ENCODE measurements around the gene MTOR. TPM values are rescaled to one million over a fixed set of nuclear protein-coding genes. Genes with fewer than 3 reads are reported as not detected.

Gene MTOR
- total and polyA plus RNA-seq, 10 of the 15 experiments (the other 5 are each of a cell fraction or from before 2014, with no cell fraction given), result 6.6 to 41.8 (median 29.8) TPM

- Histone ChIP-seq H3K9ac (ENCODE audit: control insufficient read depth, insufficient read depth, low read length) (no peak overlapping the region), H3K9me3 (replicated peaks; ENCODE audit: control insufficient read depth, insufficient read depth, low read length) (no peaks in the 10 kb centered on the region), H3K79me2 (ENCODE audit: control insufficient read depth, insufficient read depth, low read length) (no peaks in the 10 kb centered on the region), H3K27me3 (replicated peaks in 1 of 2; ENCODE audit: control insufficient read depth in 2 of 2, insufficient read depth in 2 of 2, low read length in 1 of 2) (no peaks in the 10 kb centered on the region), H3K4me1 (ENCODE audit: control insufficient read depth, insufficient read depth, low read length) (no peaks in the 10 kb centered on the region), H3K4me3 (no peak overlapping the region), H3K27ac (ENCODE audit: control insufficient read depth, insufficient read depth) (no peak overlapping the region), H3K36me3 (ENCODE audit: control insufficient read depth in 2 of 2, insufficient read depth in 2 of 2, low read length in 1 of 2) (peaks cover 3 to 23% of the 10 kb centered on the region in 2 experiments), H4K20me1 (ENCODE audit: control insufficient read depth, insufficient read depth) (no peaks in the 10 kb centered on the region; the same call in 1 of the 2 replicates), H2AFZ (ENCODE audit: control insufficient read depth, low read depth, low read length) (no peak overlapping the region), H3K4me2 (ENCODE audit: control insufficient read depth, insufficient read depth) (no peak overlapping the region)
- ChIA-PET RAD21 (ENCODE audit: unreplicated experiment) (no interaction called here), SMC1A (ENCODE audit: uncharacterized antibody, unreplicated experiment) (no interaction called here), POLR2A (no interaction called here), CTCF (interaction anchor here (0.9 kb wide), 1 partner anchor 120 kb away, joined by 3 read pairs; no protein-coding TSS in a partner anchor)
- BruUV-seq (replicated peaks), result no TSS peak
- FAIRE-seq, result no peak
- ATAC-seq, result no peak
- no peak for DNase-seq (ENCODE audit: low read depth, low spot score)
- intact Hi-C loops (cut with micrococcal nuclease; ENCODE audit: unreplicated experiment) (no loop called here), in situ Hi-C loops (cut with MboI) (no loop called here)
- TF ChIP-seq IKZF1 (conservative IDR thresholded peaks at IDR 0.05) (no peak), HDAC2 (IDR thresholded peaks at IDR 0.05) (no peak), JUNB (IDR thresholded peaks at IDR 0.05) (no peak), ZSCAN29 (IDR thresholded peaks at IDR 0.05) (no peak), TCF12 (IDR thresholded peaks at IDR 0.05; ENCODE audit: low read depth, low read length) (no peak), ZBTB11 (CRISPR knock-in tag; IDR thresholded peaks at IDR 0.05) (no peak), SKIL (IDR thresholded peaks at IDR 0.05; ENCODE audit: low read depth, poor library complexity, severe bottlenecking) (no peak)
- WGBS (ENCODE audit: insufficient coverage, insufficient replicate concordance, low lambda C conversion rate, missing lambda C conversion rate), result 96% methylated on average over 8 of the region's 8 CpGs
These were observed 105.0 kb downstream of the MTOR start for GRCh38 chr1:11157394-11157793.
